GM21723 (cell line): ENCODE results near the gene DRC7.

Experiments
- ATAC-seq: cut with Tn5 transposase; IDR thresholded peaks from one replicate; pipeline ENCODE4 v1.9.1; 2021; ENCODE audit warnings: mild to moderate bottlenecking, moderate library complexity; ENCODE audit not compliant: unreplicated experiment

DRC7 gene

GRCh38 chr16:57781349-57781740, 86.7 kb downstream of the DRC7 start:
- no peak for ATAC-seq
